ENCODE measurements around the gene PKN1.
"Not testable (repeated sequence)": the region's sequence is repeated elsewhere in the genome, so short reads cannot be mapped to it uniquely, and the experiment has no call there.

- not testable (repeated sequence) for TF ChIP-seq CTCF (IDR thresholded peaks at IDR 0.05; ENCODE audit: low read depth, low read length); POLR2A (IDR thresholded peaks at IDR 0.05; ENCODE audit: extremely low read depth, insufficient read length)
Measured at GRCh38 chr19:14403145-14403930, 29.8 kb upstream of the PKN1 start.
